H9 (cell line): ENCODE measurements around the gene CAPN8. TPM values are rescaled to one million over a fixed set of nuclear protein-coding genes. Genes with fewer than 3 reads are reported as not detected.

ENCODE experiments used
- DNase-seq: peaks from one replicate; pipeline ENCODE4 v3.0.0-alpha.2; 2017
- H2AFZ ChIP-seq: one replicate; pipeline ENCODE4 v1.6.1; 2013; ENCODE audit warnings: mild to moderate bottlenecking, low read length, control low read depth, moderate library complexity
- H2AK5ac ChIP-seq: 2 replicates; pipeline ENCODE4 v1.6.1; 2013; ENCODE audit warnings: low read length, control low read depth, mixed read lengths; ENCODE audit not compliant: insufficient read length
- H2BK120ac ChIP-seq: one replicate; pipeline ENCODE4 v1.6.1; 2013; ENCODE audit warnings: low read depth, mild to moderate bottlenecking, low read length, control low read depth, inconsistent platforms; ENCODE audit not compliant: poor library complexity, severe bottlenecking
- H2BK12ac ChIP-seq: 2 replicates; pipeline ENCODE4 v1.6.1; 2013; ENCODE audit warnings: low read length, control low read depth, mixed read lengths, low read depth; ENCODE audit not compliant: insufficient read length
- H2BK15ac ChIP-seq: 2 replicates; pipeline ENCODE4 v1.6.1; 2013; ENCODE audit warnings: low read depth, low read length, control low read depth
- H2BK20ac ChIP-seq: one replicate; pipeline ENCODE4 v1.6.1; 2013; ENCODE audit warnings: low read depth, mild to moderate bottlenecking, low read length, control low read depth, inconsistent platforms; ENCODE audit not compliant: poor library complexity, severe bottlenecking
- H2BK5ac ChIP-seq: 2 replicates; pipeline ENCODE4 v1.6.1; 2013; ENCODE audit warnings: low read length, control low read depth, mixed read lengths; ENCODE audit not compliant: insufficient read length
- H3K14ac ChIP-seq: 2 replicates; pipeline ENCODE4 v1.6.1; 2013; ENCODE audit warnings: low read length, control low read depth; ENCODE audit not compliant: insufficient read depth
- H3K18ac ChIP-seq: 2 replicates; pipeline ENCODE4 v1.6.1; 2013; ENCODE audit warnings: low read depth, mild to moderate bottlenecking, mixed read lengths, low read length, control low read depth; ENCODE audit not compliant: insufficient read length
- H3K23ac ChIP-seq: 2 replicates; pipeline ENCODE4 v1.6.1; 2013; ENCODE audit warnings: low read length, control low read depth, mixed read lengths, low read depth; ENCODE audit not compliant: insufficient read length
- H3K23me2 ChIP-seq: 2 replicates; pipeline ENCODE4 v1.6.1; 2013; ENCODE audit warnings: low read depth, mild to moderate bottlenecking, mixed read lengths, low read length, control low read depth; ENCODE audit not compliant: insufficient read length, poor library complexity, severe bottlenecking
- H3K27ac ChIP-seq: 2 replicates; pipeline ENCODE4 v1.5.1; 2013; ENCODE audit warnings: low read length, control low read depth, mixed read lengths, low read depth; ENCODE audit not compliant: insufficient read length
- H3K27me3 ChIP-seq: 2 replicates; pipeline ENCODE4 v1.6.1; 2013; ENCODE audit warnings: low read length, control low read depth, inconsistent platforms; ENCODE audit not compliant: insufficient read depth
- H3K4ac ChIP-seq: 2 replicates; pipeline ENCODE4 v1.6.1; 2013; ENCODE audit warnings: low read depth, mild to moderate bottlenecking, control low read depth, inconsistent platforms, low read length, moderate library complexity
- H3K4me1 ChIP-seq: 2 replicates; pipeline ENCODE4 v1.6.1; 2013; ENCODE audit warnings: low read length, control low read depth, inconsistent platforms; ENCODE audit not compliant: insufficient read depth
- H3K4me2 ChIP-seq: 2 replicates; pipeline ENCODE4 v1.6.1; 2013; ENCODE audit warnings: low read length, control low read depth, mixed read lengths; ENCODE audit not compliant: insufficient read length, insufficient read depth
- H3K56ac ChIP-seq: 2 replicates; pipeline ENCODE4 v1.6.1; 2013; ENCODE audit warnings: low read depth, mild to moderate bottlenecking, mixed read lengths, low read length, control low read depth; ENCODE audit not compliant: insufficient read length
- H3K79me1 ChIP-seq: 2 replicates; pipeline ENCODE4 v1.6.1; 2013; ENCODE audit warnings: low read depth, mild to moderate bottlenecking, moderate library complexity, low read length, control low read depth, inconsistent platforms; ENCODE audit not compliant: insufficient read depth, poor library complexity, severe bottlenecking
- H3K79me2 ChIP-seq: 2 replicates; pipeline ENCODE4 v1.6.1; 2013; ENCODE audit warnings: low read length, control low read depth, inconsistent platforms; ENCODE audit not compliant: insufficient read depth
- H3K9ac ChIP-seq: 2 replicates; pipeline ENCODE4 v1.6.1; 2013; ENCODE audit warnings: low read length, control low read depth, mixed read lengths; ENCODE audit not compliant: insufficient read length; ENCODE audit errors: extremely low read depth
- H3K9me3 ChIP-seq: one replicate; pipeline ENCODE4 v1.6.1; 2013; ENCODE audit warnings: low read depth, low read length, inconsistent platforms; ENCODE audit not compliant: control insufficient read depth
- H3T11ph ChIP-seq: one replicate; pipeline ENCODE4 v1.6.1; 2013; ENCODE audit warnings: mild to moderate bottlenecking, low read length, control low read depth, inconsistent platforms
- H4K20me1 ChIP-seq: one replicate; pipeline ENCODE4 v1.6.1; 2013; ENCODE audit not compliant: control insufficient read depth, insufficient read length, insufficient read depth
- H4K5ac ChIP-seq: 2 replicates; pipeline ENCODE4 v1.6.1; 2013; ENCODE audit warnings: low read depth, mild to moderate bottlenecking, mixed read lengths, low read length, control low read depth; ENCODE audit not compliant: insufficient read length
- H4K8ac ChIP-seq: replicated peaks from 2 replicates; pipeline ENCODE4 v1.6.1; 2013; ENCODE audit warnings: low read length, control low read depth, mixed read lengths, low read depth; ENCODE audit not compliant: insufficient read length
- H4K91ac ChIP-seq: 2 replicates; pipeline ENCODE4 v1.6.1; 2013; ENCODE audit warnings: low read depth, mild to moderate bottlenecking, moderate library complexity, mixed read lengths, low read length, control low read depth; ENCODE audit not compliant: insufficient read length
- H3K27ac Mint-ChIP-seq, 3 experiments: 2 replicates in 2 of 3; 3 replicates in 1 of 3; pipeline ENCODE4 v1.8.0; 2020 to 2021; ENCODE audit warnings: mixed read lengths in 3 of 3, mild to moderate bottlenecking in 1 of 3, moderate library complexity in 1 of 3
- H3K27me3 Mint-ChIP-seq: 2 replicates; pipeline ENCODE4 v1.8.0; 2021; ENCODE audit warnings: low read depth, mild to moderate bottlenecking, moderate library complexity, mixed read lengths
- H3K36me3 Mint-ChIP-seq, 3 experiments: 2 replicates in 2 of 3; 3 replicates in 1 of 3; pipeline ENCODE4 v1.8.0; 2020 to 2021; ENCODE audit warnings: low read depth in 3 of 3, mixed read lengths in 3 of 3; ENCODE audit not compliant: insufficient read depth in 1 of 3
- H3K4me1 Mint-ChIP-seq, 2 experiments: 2 replicates each; pipeline ENCODE4 v1.8.0; 2020; ENCODE audit warnings: mixed read lengths in 2 of 2
- H3K4me3 Mint-ChIP-seq, 2 experiments: 2 replicates in 1 of 2; 3 replicates in 1 of 2; pipeline ENCODE4 v1.8.0; 2020 to 2021; ENCODE audit warnings: mild to moderate bottlenecking in 2 of 2, mixed read lengths in 2 of 2, moderate library complexity in 1 of 2
- H3K9me3 Mint-ChIP-seq, 2 experiments: 2 replicates in 1 of 2; 3 replicates in 1 of 2; pipeline ENCODE4 v1.8.0; 2020; ENCODE audit warnings: mild to moderate bottlenecking in 2 of 2, mixed read lengths in 2 of 2, moderate library complexity in 1 of 2
- WGBS: extraction: QIAGEN DNeasy Blood & Tissue Kit; methylation state at CpG from one replicate; pipeline ENCODE4 v1.1.7; 2013; ENCODE audit warnings: missing lambda C conversion rate, low lambda C conversion rate, mixed read lengths; ENCODE audit not compliant: insufficient read length; ENCODE audit errors: extremely low coverage; 5-methylcytosine and 5-hydroxymethylcytosine counted together
- total RNA-seq: library from RNA; stranded (reverse); gene quantifications from 2 replicates; pipeline ENCODE4 v1.2.1, GENCODE V29; 2021
- TF ChIP-seq, protein P1 (sequence below): fragments of 200-600 bp; sonication (generic); conservative IDR thresholded peaks from 3 replicates; pipeline ENCODE4 v1.8.0; 2021; ENCODE audit warnings: antibody characterized with exemption, mild to moderate bottlenecking

The CAPN8 gene
- total RNA-seq, 1 experiment from 2014 or later, result not detected

DNA sequence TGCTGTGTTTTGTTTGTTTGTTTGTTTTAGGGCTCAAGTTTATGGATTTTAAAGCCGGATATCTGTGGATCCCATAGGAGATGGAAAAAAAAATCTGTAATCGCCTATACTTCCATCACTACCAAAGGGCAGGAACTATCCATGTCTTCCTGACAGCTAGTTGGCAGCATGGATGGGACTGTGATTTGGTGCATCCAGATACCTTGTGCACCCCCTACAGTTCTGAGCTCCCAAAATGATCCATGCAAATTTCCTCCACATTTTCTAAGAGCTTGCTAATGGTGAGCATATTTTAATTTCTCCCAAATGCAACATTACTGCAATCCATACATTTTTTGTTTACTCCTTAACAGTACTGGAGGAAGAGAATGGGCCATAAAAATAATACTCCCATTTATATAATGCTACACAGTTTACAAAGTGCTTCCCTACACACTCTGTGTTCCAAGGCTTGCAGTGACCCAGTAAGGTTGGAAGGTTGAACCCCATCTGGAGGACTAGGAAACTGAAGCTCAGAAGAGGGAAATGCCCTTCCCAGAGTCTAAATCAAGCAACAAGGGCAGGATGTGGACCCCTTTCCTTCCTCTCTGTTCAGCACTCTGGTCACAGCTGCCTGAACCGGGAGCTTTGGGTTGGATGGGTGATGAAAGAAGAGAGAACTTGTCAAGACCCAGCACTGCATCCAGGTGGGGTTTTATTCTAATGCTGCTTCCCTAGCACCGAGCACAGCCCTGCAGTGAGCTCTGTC lies 48.0 kb downstream of the CAPN8 start:
- H3K27me3 ChIP-seq, result no peaks in the 10 kb centered on the region
- DNase-seq, result no peak
- H2BK20ac ChIP-seq, result no peak overlapping the region
- no peak overlapping the region for H2BK5ac ChIP-seq
- H3K79me2 ChIP-seq, result no peaks in the 10 kb centered on the region
- no peak overlapping the region for H3K56ac ChIP-seq
- H3K27ac ChIP-seq, result no peak overlapping the region
- no peak overlapping the region for H3T11ph ChIP-seq
- no peaks in the 10 kb centered on the region for H3K4me1 ChIP-seq
- no peaks in the 10 kb centered on the region; the same call in 1 of the 2 replicates for H3K27me3 Mint-ChIP-seq
- no peak overlapping the region for H4K91ac ChIP-seq
- H2AK5ac ChIP-seq, result no peak overlapping the region
- no peak overlapping the region for H3K23ac ChIP-seq
- H3K14ac ChIP-seq, result no peak overlapping the region
- H4K8ac ChIP-seq, result no peak overlapping the region
- H3K4me2 ChIP-seq, result no peak overlapping the region
- no peak overlapping the region for H2BK120ac ChIP-seq
- no peak overlapping the region for H4K5ac ChIP-seq
- H2AFZ ChIP-seq, result no peak overlapping the region
- no peak overlapping the region for H3K9ac ChIP-seq
- no peak overlapping the region for H3K27ac Mint-ChIP-seq
- H4K20me1 ChIP-seq, result no peaks in the 10 kb centered on the region
- H2BK15ac ChIP-seq, result no peak overlapping the region
- H3K4me3 Mint-ChIP-seq, result no peak overlapping the region
- H3K36me3 Mint-ChIP-seq, result no peaks in the 10 kb centered on the region
- peaks cover 10 to 12% of the 10 kb centered on the region in 2 experiments for H3K4me1 Mint-ChIP-seq
- no peak overlapping the region for H2BK12ac ChIP-seq
- no peak overlapping the region for H3K18ac ChIP-seq
- H3K23me2 ChIP-seq, result no peaks in the 10 kb centered on the region
- H3K4ac ChIP-seq, result no peak overlapping the region
- H3K9me3 Mint-ChIP-seq, result no peaks in the 10 kb centered on the region
- H3K79me1 ChIP-seq, result no peaks in the 10 kb centered on the region
- H3K9me3 ChIP-seq, result no peaks in the 10 kb centered on the region
- TF ChIP-seq, protein P1, sequence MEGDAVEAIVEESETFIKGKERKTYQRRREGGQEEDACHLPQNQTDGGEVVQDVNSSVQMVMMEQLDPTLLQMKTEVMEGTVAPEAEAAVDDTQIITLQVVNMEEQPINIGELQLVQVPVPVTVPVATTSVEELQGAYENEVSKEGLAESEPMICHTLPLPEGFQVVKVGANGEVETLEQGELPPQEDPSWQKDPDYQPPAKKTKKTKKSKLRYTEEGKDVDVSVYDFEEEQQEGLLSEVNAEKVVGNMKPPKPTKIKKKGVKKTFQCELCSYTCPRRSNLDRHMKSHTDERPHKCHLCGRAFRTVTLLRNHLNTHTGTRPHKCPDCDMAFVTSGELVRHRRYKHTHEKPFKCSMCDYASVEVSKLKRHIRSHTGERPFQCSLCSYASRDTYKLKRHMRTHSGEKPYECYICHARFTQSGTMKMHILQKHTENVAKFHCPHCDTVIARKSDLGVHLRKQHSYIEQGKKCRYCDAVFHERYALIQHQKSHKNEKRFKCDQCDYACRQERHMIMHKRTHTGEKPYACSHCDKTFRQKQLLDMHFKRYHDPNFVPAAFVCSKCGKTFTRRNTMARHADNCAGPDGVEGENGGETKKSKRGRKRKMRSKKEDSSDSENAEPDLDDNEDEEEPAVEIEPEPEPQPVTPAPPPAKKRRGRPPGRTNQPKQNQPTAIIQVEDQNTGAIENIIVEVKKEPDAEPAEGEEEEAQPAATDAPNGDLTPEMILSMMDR, result no peak
- no CpG with 5 or more reads among the region's 4 CpGs for WGBS
